CD1c-positive myeloid dendritic cell (primary cell): ENCODE results near the gene CLCN3.
"Not testable (repeated sequence)": the region's sequence is repeated elsewhere in the genome, so short reads cannot be mapped to it uniquely, and the experiment has no call there.

Source experiments
- DNase-seq: peaks from one replicate; pipeline ENCODE4 v3.0.0-alpha.2; 2016; ENCODE audit errors: extremely low spot score

Gene CLCN3

DNA sequence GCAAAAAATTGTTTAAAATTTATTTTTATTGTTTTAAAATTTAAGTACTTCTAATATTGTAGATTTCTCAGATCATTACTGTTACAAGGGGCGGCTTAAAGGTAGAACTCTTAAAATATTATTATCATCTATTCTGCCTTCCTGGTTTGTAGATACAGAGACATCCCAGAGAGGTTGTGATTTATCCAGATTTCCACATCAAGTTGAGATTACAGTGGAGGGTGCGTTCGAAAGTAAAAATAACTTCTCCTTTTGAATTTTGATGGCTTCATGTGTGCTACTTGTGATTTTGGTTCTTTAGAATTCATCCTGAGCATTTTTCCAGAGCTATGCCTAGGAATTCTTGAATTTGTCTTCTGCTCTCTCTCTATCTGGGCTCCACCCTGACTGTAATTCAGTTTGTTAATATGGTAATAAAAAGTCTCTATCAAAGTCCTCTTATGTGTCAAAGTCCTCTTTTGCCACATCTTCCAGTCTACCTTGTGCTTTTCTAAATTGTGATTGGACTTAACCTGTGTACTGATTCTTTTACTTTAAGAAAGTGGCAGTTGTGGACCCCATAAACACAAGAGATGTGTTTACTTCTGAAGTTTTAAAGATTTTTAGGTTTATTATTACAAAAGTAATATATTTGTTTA, 37.2 kb downstream of the CLCN3 start:
- DNase-seq = peak; percentile 27

DNA sequence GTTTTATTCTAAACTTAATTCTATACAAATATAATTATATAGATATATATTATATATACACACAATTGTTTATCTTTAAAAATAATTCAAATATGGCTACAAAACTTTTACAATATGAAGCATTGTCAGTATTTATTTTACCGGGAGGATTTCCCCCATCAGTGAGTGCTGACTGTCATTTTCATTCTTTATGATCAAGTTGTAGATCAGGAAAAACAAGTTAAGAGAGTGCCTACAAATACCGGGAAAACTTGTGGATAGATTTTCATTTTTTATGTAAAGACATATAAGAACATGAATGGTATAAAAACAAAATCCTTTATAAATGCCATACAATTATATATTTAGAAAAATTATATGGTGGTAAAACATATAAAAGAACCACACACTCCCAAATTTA, 37.8 kb downstream of the CLCN3 start:
- no peak for DNase-seq

DNA sequence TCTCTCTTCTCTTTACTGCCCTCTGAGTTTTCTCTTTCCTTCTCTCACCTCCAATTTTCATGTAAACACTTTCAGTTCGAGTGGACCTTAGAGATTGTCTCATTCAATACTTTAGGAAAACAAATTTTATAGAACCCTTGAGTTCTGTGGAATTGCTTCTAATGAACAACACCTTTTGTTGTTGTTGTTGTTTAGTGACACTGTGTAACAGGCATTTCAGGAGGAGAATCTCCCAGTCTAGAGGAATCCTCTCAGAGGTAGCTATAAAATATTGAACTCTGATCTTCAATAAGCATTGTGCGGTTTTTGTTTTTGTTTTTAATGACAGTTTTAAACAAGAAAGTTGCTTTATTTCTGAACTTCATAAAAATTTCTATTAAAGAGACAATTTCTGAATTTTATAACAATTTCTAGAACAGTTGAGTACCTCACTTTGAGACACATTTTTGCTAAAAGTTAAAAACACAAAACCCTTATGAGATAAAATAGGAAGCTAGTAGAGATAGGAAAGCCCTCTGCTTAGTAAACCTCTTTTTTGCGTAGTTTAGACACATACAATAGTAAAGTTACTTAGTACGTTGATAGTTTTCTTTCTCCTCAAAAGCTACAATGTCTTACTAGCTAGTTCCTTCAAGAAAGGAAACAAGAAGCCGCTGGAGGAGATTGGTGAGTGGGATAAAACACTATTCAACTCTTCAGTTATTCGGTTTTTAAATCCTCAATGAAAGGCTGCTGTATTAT, 38.8 kb downstream of the CLCN3 start:
- no peak for DNase-seq

DNA sequence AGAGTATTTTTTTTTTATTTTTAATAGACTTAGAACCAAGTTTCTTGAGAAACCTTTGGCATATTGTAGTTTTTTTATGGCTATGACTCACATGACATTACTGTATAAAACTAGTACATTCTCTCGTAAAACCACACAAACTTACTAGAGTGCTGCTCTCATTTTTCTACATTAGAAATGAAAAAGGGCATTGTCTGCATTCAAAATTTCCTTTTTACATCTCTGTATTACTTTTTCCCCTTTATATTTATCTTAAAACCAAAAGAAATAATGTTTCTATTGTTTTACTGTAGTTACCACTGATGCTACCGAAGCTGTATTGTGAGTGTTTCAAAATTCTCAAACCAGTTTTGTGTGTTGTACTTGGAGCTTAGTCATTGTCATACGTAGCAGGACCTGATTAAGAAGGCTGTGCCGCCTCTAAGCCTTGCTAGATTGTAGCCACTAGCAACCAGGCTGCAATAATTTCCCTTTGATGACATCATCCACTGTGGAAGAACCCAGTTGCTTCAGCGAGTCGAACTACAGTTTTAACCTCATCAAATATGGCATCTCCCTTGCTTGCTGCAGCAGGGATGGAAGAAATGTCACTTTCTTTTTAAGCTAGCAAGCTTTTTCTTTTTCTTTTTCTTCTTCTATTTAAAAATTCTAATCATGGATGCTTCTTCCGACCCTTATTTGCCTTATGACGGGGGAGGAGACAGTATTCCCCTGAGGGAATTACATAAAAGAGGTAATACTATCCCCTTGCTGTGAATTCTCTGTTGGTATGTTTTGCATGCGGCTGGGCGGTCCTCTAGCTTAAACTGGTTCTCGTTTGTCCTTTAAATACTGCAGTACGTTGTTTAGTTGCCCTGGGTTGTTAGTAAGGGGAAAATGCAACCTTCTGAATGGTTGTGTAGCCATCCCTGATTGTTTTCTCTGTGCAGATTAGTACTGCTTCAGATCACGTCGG, 39.6 kb downstream of the CLCN3 start:
- DNase-seq = peak; percentile 92

DNA sequence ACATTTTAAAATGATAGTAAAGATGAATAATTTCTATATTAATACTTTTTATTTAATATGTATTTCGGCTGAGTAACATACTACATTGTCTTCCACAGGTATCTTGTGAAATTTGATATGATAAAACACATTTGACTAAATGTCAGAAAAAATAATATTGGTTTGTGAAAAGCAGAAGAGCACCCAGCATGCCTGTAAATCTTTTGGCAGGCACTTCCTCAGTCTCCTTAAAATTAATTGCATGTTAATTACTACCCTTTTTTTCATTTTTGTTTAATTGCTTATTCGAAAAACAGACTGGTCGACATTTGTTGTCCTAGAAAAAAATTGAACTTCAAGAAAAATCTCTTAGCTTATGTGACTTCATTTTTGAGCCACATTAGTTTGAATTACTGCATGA, 40.6 kb downstream of the CLCN3 start:
- DNase-seq = peak; percentile 23

DNA sequence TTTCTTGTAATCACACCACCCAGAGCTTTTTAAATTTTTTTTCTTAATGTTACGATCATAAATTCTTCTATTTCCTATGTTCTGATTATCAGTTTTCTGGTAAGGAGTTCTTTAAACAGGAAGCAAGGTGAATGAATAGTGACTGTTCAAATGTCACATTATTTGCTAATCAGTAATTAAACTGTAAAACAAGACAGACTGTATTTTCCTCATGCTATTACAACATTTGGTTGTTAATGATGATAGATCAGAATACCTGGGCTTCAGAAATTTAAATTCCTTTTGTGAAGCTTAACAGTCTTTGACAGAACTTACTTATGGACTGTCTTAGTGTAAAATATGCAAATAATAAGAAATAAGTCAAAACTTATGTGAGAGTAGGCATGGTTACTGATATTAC, 41.4 kb downstream of the CLCN3 start:
- DNase-seq = no peak

DNA sequence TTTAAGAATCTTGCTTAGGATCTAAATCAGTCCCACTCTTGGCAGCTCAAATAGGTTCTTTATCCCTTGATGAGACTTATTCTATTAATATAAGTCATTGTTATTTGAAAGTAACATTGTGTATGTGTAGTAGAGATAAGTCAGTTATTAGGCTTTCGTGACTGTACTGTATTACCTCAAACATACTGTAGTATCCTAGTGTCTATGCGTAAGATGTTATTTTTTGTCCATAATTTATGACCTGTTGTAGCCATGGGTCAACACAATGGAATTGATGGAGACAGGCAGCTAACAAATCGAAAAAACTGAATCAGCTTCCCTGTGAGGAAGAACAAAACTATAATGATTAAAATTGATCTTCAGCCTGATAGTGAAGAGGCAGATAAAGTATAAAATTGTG, 41.8 kb downstream of the CLCN3 start:
- DNase-seq = no peak

DNA sequence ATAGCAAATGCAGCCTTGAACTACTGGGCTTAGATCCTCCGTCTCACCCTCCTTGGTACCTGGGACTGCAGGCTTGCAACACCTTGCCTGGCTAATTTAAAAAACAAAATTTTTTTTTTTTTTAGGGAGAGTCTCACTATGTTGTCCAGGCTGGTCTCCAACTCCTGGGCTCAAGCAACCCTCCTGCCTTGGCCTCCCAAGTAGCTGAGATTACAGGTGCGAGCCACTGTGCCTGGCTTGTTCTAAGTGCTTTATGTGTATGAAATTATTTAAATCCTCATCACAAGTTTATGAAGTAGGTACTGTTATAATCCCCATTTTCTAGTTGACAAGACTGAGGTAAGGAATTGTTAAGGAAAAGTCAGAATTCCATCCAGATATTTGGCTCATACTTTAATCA, 43.0 kb downstream of the CLCN3 start:
- DNase-seq = no peak

DNA sequence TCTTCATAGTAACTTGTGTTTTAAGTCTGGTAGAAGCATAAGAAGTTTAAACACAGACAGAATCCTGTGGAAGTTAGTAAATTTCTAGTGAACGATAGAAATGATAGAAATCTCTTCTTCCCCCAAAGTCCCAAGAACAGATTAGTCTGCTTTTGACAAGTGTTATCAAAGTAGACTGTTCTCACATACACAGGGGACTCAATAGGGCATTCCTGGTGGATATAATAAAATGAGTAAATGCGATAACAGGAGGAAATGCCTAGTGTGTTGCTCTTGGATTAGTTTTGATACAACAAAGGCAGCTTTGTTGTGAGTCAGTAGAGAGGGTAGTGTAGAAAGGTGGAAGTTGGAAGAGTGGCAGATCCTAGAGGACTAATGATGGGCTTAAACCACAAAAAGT, 43.5 kb downstream of the CLCN3 start:
- no peak for DNase-seq

DNA sequence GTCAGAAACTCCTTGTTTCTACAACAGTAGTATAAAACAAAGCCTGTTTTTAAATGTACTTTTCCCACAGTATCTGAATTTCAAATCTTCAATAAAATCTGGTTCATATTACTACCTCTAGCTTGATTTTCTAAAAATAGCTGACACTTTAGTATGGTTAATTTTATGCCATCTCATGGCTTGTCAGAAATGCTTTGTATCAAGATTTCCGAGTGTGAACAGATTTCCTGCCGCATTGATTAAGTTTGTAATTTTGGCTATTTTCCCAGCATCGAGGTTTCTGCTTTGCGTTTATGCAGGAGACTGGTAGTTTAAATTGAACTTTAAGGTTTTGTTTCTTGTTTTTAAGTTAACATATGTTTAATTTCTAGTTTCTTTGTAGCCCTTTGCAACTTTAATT, 44.2 kb downstream of the CLCN3 start:
- DNase-seq = no peak

DNA sequence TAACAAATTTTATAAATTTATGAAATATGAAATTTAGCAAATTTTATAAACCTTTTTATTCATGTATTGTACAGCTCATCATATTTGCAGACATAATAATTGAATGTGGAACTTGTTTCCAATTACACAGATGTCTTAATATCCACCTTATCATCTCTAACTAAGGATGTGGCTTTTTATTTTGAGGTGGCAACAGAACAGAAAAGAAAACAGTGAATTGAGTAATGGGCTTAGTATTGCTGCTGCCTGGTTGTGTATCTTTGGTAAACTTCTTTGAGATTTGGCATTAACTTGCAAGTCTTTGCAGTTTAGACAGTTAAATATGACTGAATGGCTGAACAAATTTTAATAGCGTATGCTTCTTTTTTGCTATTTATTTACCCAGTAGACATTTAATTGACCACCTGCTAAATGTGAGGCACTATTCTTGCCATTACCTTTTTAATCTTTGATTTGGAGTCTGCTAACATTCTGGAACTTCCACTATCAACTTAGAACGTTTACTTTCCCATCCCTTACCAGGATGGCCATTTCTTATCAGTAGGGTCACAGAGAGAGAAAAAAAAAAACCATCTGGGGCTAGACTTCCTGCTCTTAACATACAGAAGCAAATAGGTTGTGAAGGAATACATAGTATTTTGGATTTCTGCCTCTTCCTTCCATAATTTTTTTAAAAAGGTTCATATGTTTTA, 44.8 kb downstream of the CLCN3 start:
- no peak for DNase-seq

DNA sequence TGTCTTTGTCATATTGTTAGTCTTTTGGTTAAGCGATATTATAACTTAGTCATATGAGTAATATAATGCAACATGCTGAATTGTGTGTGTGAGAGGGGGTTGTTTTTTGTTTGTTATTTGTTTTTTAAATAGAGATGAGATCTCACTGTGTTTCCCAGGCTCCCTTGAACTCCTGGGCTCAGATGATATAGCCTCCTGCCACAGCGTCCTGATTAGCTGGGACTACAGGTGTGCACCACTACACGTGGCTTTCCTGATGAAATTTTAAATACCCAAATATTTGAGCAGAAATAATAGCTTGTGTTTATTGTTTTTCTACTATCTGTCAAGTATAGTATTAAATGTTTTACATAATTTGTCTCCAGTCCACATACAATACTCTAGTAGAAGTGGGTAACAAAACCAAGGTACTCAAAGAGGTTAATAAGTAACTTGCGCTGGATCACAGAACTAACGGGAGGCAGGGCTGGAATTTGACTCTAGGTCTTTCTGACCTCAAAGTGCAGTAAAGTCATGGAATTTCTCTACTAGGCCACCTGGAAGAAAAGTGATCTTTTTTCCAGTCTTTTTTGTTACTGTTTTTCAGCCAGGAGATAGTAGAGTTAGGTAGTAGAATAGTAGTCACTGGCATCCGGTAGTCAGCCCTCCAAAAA, 47.8 kb downstream of the CLCN3 start:
- no peak for DNase-seq

DNA sequence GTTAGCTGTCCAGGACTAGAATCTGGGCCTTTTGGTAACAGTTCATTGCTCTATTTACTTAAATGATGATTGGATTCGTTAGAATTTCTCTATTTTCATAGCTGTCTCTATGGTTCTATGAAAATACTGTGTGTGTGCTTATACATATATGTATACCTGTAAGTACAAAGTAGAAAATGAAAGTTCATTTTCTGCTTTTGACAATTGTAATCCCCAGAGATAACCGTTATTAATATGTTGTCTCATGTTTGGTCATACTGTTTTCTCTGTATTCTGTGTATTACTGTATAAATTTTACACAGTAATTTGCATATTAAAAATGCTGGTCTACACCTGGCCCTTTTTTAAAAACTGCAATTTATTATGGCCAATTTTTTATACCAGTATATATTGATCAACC, 55.4 kb downstream of the CLCN3 start:
- no peak for DNase-seq

DNA sequence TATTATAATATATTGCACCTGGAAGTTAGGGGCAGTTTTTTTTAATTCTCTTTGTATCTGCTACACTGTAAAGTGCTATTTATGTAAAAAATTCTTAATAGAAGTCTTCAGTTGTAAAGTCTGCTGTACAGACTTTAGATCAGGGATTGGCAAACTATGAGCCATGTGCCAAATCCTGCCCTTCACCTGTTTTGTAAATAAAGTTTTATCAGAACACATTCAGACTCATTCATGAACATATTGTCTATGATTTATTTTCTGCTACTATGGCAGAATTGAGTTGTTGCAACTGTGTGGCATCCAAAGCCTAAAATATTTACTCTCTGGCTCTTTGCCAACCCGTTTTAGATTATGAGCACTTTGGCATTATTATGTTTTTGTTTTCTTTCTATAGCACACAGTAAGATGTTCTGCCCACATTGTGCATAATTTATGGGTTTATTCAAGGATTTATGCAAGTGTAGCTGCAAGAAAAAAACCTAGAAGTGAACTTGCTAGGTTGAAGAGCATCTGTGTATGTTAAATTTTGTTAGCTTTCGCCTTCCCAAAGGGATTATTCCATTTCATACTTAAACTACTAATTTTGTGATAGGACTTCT, 56.9 kb downstream of the CLCN3 start:
- DNase-seq = no peak

DNA sequence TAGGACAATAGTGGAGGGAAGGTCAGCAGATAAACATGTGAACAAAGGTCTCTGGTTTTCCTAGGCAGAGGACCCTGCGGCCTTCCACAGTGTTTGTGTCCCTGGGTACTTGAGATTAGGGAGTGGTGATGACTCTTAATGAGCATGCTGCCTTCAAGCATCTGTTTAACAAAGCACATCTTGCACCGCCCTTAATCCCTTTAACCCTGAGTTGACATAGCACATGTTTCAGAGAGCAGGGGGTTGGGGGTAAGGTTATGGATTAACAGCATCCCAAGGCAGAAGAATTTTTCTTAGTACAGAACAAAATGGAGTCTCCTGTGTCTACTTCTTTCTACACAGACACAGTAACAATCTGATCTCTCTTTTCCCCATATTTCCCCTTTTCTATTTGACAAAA, 58.1 kb downstream of the CLCN3 start:
- DNase-seq = not testable (repeated sequence)

DNA sequence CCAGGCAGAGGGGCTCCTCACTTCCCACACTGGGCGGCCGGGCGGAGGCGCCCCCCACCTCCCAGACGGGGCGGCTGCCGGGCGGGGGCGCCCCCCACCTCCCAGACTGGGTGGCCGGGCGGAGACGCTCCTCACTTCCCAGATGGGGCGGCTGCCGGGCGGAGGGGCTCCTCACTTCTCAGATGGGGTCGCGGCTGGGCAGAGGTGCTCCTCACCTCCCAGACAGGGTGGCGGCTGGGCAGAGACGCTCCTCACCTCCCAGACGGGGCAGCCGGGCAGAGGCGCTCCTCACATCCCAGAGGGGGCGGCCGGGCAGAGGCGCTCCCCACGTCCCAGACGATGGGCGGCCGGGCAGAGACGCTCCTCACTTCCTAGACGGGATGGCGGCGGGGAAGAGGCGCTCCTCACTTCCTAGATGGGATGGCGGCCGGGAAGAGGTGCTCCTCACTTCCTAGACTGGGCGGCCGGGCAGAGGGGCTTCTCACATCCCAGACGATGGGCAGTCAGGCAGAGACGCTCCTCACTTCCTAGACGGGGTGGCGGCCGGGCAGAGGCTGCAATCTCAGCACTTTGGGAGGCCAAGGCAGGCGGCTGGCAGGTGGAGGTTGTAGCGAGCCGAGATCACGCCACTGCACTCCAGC, 58.7 kb downstream of the CLCN3 start:
- DNase-seq = not testable (repeated sequence)

DNA sequence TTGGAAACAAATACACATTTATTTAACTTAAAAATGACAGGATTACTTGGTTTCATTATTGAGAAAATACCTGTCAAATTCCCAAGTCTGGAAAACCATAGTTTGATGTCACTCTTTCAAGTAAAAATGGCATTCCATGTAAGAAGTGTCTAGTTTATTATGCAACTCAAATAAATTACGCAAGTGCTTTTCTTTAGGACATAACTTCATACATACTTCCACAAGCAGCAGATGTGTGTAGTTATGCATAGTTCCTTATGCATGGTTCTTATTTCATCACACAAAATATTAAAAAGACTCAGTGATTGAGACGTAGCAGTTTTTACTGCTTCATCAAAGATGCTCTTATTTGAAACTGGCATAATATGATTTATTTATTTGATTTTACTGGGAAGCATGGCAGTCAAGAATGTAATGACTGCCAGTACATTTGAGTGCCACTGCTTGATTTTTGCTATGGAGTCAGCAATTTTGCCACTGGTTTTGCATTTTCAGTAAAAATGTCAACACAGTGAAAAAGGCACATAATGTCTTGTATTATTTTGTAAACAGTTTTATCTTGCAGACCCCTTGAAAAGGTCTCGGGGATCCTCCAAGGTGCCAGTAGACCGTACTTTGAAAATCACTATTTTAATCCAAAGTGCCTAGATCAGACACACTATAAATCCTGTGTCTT, 62.1 kb downstream of the CLCN3 start:
- DNase-seq = peak; percentile 23

DNA sequence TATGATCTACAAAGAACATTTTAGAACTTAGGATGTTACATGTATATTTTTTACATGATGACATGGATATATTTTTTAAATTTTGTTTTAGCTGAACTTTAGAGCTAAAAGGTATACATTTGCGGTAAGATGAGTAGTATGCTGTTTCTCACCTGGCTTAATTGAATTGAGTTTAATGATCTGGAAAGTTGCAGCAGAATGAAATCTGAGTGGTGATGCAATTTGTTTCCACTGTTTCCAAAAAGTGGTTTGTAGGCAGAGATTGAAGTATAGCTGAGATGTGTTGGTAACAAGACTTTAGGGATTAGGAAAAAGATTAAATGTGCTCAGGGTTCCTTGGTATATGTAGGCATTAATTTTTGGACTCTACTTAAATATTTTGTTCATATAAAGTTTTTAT, 69.3 kb downstream of the CLCN3 start:
- no peak for DNase-seq

DNA sequence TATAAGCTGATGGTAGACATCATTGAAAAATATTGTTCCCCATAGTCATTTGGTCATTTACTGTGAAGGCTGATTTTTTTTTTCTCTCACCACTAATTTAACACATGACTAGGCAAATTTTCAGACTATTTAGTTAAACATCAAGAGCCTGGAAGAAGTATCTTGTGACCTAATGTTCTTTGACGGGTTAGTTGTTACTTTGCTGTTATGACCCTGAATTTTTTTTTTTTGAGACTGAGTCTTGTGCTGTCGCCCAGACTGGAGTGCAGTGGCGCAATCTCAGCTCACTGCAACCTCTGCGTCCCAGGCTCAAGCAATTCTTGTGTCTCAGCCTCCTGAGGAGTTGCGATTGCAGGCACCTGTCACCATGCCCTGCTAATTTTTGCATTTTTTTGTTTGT, 70.4 kb downstream of the CLCN3 start:
- DNase-seq = no peak

DNA sequence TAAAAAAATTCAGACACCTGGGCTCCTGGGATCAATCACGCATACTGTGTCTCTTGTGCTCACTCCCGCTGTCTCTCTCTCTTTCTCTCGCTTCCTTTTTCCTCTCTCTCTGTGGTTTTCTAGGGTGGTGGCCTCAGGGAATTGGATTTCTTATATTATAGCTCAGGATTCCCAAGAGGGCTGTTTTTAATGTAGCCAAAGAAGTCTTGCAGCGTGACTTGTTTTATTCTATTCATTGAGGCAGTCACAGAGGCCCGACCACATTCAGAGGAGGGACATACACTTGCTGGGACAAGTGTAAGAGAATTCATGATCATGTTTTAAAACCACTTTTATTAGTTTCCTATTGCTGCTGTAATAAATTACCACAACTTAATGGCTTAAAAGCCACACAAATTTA, 78.0 kb downstream of the CLCN3 start:
- no peak for DNase-seq
